ENCODE measurements around the gene ZNF519.
"Not testable (repeated sequence)": the region's sequence is repeated elsewhere in the genome, so short reads cannot be mapped to it uniquely, and the experiment has no call there.

Gene ZNF519

DNA sequence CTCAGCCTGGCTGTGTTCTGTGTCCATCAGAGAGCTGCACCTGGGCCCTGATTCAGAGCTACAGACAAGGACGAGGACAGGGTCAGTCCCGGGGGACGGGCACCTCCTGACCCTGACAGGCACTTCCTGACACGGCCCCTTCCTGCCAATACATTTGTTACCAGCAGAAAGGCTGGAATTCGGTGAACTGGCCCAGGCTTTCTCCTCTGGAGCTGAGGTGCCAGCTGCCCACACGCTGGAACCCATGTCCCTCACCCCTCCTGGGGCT is 12.3 kb upstream of the ZNF519 start:
- no peak overlapping the region for H3K4me3 ChIP-seq (ENCODE audit: low read depth, low read length)
- peaks cover 9% of the 10 kb centered on the region for H3K27me3 ChIP-seq (ENCODE audit: insufficient read depth, low read depth, severe bottlenecking)
- no peak overlapping the region for H3K27ac ChIP-seq
- H3K9me3 ChIP-seq (ENCODE audit: severe bottlenecking) = no peaks in the 10 kb centered on the region
- no peak for TF ChIP-seq CTCF (IDR thresholded peaks at IDR 0.05; ENCODE audit: low read depth, low read length)
- no peaks in the 10 kb centered on the region for H3K36me3 ChIP-seq
- no peak for DNase-seq

DNA sequence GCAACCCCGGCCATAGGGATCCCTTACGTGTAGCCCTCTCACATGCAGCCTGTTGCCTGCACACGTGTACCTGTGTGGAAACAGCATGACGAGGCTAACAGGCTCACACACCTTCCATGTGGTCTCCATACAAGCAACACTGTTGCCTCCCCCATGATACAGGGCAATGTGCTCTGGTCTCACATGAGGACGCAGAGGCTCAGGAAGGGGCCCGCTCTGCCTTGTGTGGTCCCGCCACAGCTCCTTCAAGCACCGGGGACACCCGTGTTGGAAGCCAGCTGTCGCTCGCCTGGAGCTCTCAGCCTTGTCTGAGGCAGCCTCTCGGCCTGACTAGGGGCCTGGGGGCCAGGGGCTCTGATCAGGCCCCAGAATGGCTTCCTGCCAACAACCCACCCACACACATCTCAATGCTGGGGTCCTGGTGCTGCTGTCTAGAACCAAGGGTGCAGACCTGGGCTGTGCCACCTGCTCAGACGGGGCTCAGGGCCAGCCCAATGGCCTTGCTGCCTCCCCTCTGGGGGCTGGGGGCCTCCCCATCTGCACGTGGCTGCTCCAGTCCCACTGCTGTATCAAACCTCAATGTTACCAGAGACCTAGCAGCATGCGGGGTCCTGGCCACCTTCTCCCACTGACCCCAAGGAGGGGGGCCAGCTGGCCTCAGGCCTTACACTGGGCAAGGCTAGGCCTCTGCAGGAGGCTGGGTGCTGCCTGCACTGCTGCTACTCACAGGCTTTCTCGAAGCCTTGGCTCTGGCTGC is 11.8 kb upstream of the ZNF519 start:
- not testable (repeated sequence) for H3K4me3 ChIP-seq (ENCODE audit: low read depth, low read length); H3K27me3 ChIP-seq (ENCODE audit: insufficient read depth, low read depth, severe bottlenecking); H3K27ac ChIP-seq; DNase-seq; H3K36me3 ChIP-seq; H3K9me3 ChIP-seq (ENCODE audit: severe bottlenecking)

- not testable (repeated sequence) for H3K9me3 ChIP-seq (ENCODE audit: severe bottlenecking); DNase-seq; H3K4me3 ChIP-seq (ENCODE audit: low read depth, low read length); H3K27me3 ChIP-seq (ENCODE audit: insufficient read depth, low read depth, severe bottlenecking); H3K36me3 ChIP-seq; H3K27ac ChIP-seq
Measured at GRCh38 chr18:14143396-14143795, 11.2 kb upstream of the ZNF519 start.

GRCh38 chr18:14142177-14142576 is 9.9 kb upstream of the ZNF519 start:
- not testable (repeated sequence) for H3K36me3 ChIP-seq; H3K27ac ChIP-seq; H3K9me3 ChIP-seq (ENCODE audit: severe bottlenecking); DNase-seq; H3K4me3 ChIP-seq (ENCODE audit: low read depth, low read length)
- peaks cover 13% of the 10 kb centered on the region for H3K27me3 ChIP-seq (ENCODE audit: insufficient read depth, low read depth, severe bottlenecking)

DNA sequence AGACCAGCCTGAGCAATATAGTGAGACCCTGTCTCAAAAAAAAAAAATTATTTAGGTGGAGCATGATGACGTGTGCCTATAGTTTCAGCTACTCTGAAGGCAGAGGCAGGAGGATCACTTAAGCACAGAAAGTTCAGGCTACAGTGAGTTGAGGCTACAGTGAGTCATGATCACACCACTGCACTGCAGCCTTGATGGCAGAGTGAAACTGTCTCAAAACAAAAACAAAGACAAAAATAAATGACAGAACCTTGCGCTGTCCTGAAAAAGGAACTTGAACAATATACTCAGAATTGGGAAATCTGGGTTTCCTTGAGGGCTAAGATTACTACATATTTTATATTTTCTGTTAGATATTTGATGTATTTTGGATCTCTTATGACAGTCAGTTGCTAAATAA is 7.3 kb upstream of the ZNF519 start:
- H3K36me3 ChIP-seq; H3K9me3 ChIP-seq (ENCODE audit: severe bottlenecking); H3K27me3 ChIP-seq (ENCODE audit: insufficient read depth, low read depth, severe bottlenecking); DNase-seq; H3K4me3 ChIP-seq (ENCODE audit: low read depth, low read length); H3K27ac ChIP-seq: not testable (repeated sequence)

DNA sequence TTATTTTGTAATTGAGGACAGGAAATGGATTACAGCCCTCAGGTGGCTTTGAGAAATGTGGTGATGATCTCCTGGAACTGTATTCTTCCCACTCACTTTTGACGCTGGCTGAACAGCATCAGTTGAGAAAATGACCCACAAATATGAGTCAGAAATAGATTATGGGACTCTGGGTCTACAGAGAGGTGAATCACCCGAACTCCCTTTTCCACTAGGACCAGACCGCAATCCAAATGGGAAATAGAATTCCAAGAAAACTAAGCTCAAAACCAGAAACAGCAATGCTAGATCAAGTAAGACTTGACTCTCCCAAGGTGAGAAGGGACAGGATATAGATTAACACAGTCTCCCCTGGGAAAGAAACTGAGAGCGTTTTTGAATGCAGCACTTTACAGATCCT is 5.7 kb upstream of the ZNF519 start:
- H3K4me3 ChIP-seq (ENCODE audit: low read depth, low read length); DNase-seq; H3K27me3 ChIP-seq (ENCODE audit: insufficient read depth, low read depth, severe bottlenecking); H3K9me3 ChIP-seq (ENCODE audit: severe bottlenecking); H3K36me3 ChIP-seq; H3K27ac ChIP-seq: not testable (repeated sequence)

DNA sequence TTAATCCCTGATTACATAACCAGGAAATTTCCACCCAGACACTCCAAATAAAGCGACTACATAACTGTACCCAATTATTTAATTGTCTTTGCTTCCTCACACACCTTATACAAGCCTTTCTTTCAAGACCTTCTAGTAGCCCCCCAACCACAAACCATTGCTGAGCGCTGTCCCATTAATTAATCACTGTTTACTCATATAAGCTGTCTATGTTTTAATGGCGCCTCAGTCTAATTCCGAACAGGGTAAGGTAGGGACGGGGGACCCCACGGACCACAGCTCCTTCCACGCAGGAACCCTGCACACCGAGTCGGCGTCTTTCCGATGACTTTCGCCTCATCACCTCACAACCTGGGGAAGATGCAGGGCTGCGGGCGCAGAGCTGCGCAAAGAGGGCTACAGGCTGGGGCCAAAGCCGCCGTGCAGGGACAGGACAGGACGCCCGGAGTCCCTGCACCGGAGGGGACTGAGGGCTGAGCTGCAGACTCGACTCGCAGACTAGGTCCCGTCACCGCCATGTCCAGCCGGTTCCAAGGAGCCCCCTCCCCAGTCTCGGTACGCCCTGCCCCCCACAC is 452 bp downstream of the ZNF519 start:
- DNase-seq, H3K36me3 ChIP-seq: not testable (repeated sequence)

DNA sequence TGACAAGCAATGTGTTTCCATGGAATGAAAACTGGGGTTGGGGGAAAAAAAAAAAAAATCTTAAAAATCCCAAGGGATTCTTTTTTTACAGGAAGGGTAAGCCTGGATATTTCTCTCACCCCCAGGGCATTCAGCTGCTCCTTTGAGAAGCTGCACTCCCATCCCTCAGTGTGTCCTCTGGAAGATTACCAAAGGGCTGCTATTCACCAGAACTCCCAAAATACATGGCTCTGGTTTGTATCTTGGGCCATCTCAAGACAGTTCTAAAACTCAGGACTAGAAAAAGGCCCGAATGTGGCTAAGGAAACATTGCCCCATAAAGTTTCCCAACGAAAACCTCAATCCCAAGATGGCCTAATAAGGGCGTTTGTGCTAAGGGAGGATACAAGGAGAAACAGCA is 1.4 kb downstream of the ZNF519 start:
- not testable (repeated sequence) for H3K27me3 ChIP-seq (ENCODE audit: insufficient read depth, low read depth, severe bottlenecking); H3K9me3 ChIP-seq (ENCODE audit: severe bottlenecking); H3K27ac ChIP-seq; DNase-seq; H3K36me3 ChIP-seq; H3K4me3 ChIP-seq (ENCODE audit: low read depth, low read length)

More for the DNA sequence above, 452 bp downstream of the ZNF519 start:
- not testable (repeated sequence) for H3K9me3 ChIP-seq (ENCODE audit: severe bottlenecking); H3K27me3 ChIP-seq (ENCODE audit: insufficient read depth, low read depth, severe bottlenecking)
- Histone ChIP-seq H3K27ac (peak overlapping the region; percentile 65), H3K4me3 (ENCODE audit: low read depth, low read length) (peak overlapping the region; percentile 77)

GRCh38 chr18:14124689-14125088 is 7.5 kb downstream of the ZNF519 start:
- no peaks in the 10 kb centered on the region for H3K9me3 ChIP-seq (ENCODE audit: severe bottlenecking)
- H3K27me3 ChIP-seq (ENCODE audit: insufficient read depth, low read depth, severe bottlenecking) = no peaks in the 10 kb centered on the region
- no peaks in the 10 kb centered on the region; the same call in 1 of the 2 replicates for H3K36me3 ChIP-seq
- no peak for TF ChIP-seq CTCF (IDR thresholded peaks at IDR 0.05; ENCODE audit: low read depth, low read length)
- no peak overlapping the region for H3K4me3 ChIP-seq (ENCODE audit: low read depth, low read length)
- no peak for DNase-seq
- H3K27ac ChIP-seq = no peak overlapping the region

Measured in WERI-Rb-1 (cell line).